ENCODE data around the gene METTL9. TPM values are rescaled to one million over a fixed set of nuclear protein-coding genes. Genes with fewer than 3 reads are reported as not detected.

METTL9 gene
- total and polyA plus RNA-seq, 9 of the 15 experiments (the other 6 are each of a cell fraction or from before 2014, with no cell fraction given) = 12.2 to 107 (median 79.1) TPM

DNA sequence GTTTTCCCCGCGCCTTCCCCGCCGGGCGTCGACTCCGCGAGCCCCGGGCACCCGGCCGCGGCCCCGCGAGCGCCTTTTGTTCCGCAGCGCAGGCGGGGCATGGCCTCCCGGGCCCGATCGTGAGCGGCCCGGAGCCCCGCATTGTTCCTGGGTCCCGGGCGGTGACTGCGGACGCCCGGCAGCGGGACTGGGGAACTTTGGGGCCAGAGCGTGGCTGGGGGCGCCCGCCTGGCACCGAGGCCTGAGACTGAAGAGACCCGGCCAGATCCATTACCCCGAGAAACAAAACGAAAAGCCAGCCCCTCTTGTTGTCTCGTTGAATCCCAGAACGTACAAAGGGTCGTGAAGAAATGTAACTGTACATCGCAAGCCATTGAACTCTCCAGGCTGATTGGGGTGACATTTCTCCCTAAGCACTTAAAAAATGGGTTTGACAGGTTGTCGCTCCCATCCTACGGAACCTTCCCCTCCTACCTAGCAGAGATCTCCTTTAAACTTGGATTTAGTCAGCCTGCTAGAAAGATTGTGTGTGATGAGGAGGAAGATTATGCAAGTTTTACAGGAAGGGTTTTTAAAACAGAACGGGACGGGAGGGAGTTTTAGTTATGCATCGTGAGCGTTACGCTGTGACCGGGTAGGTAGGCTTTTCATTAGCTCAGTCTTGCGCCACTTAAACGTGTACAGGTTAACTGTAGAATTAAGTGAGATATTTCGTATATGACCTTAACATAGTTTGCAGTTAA is 825 bp downstream of the METTL9 start (continued):
- TF ChIP-seq HNRNPLL (IDR thresholded peaks at IDR 0.05; ENCODE audit: low read depth, low read length, poor library complexity, severe bottlenecking) = peak; percentile 37
- no peak for TF ChIP-seq GATAD2A (IDR thresholded peaks at IDR 0.05)
- TF ChIP-seq RBBP5 (IDR thresholded peaks at IDR 0.05; ENCODE audit: borderline replicate concordance, insufficient read depth, low read length, poor library complexity, severe bottlenecking) = peak; percentile 70
- peak; percentile 82 for TF ChIP-seq CEBPB (tag; IDR thresholded peaks at IDR 0.05)
- TF ChIP-seq CHCHD3 (CRISPR knock-in tag; IDR thresholded peaks at IDR 0.05) = no peak
- TF ChIP-seq KLF13 (tag; IDR thresholded peaks at IDR 0.05; ENCODE audit: borderline replicate concordance, low read depth) = no peak
- no peak for TF ChIP-seq NFYB (IDR thresholded peaks at IDR 0.05; ENCODE audit: extremely low read depth, insufficient read length)
- TF ChIP-seq SAP30 (IDR thresholded peaks at IDR 0.05; ENCODE audit: borderline replicate concordance, insufficient read depth, low read depth, low read length, poor library complexity, severe bottlenecking) = peak; percentile 38
- TF ChIP-seq HDAC1 (IDR thresholded peaks at IDR 0.05) = peak in 1 of 2 experiments; percentile 55; a peak in 1 of 4 replicates
- TF ChIP-seq RAD51 (IDR thresholded peaks at IDR 0.05; ENCODE audit: borderline replicate concordance, low read depth) = no peak
- 0 out of 2 replicates have a peak, but pooled peaks have one; percentile 24 for TF ChIP-seq ELF4 (CRISPR knock-in tag; IDR thresholded peaks at IDR 0.05)
- TF ChIP-seq, protein P1, sequence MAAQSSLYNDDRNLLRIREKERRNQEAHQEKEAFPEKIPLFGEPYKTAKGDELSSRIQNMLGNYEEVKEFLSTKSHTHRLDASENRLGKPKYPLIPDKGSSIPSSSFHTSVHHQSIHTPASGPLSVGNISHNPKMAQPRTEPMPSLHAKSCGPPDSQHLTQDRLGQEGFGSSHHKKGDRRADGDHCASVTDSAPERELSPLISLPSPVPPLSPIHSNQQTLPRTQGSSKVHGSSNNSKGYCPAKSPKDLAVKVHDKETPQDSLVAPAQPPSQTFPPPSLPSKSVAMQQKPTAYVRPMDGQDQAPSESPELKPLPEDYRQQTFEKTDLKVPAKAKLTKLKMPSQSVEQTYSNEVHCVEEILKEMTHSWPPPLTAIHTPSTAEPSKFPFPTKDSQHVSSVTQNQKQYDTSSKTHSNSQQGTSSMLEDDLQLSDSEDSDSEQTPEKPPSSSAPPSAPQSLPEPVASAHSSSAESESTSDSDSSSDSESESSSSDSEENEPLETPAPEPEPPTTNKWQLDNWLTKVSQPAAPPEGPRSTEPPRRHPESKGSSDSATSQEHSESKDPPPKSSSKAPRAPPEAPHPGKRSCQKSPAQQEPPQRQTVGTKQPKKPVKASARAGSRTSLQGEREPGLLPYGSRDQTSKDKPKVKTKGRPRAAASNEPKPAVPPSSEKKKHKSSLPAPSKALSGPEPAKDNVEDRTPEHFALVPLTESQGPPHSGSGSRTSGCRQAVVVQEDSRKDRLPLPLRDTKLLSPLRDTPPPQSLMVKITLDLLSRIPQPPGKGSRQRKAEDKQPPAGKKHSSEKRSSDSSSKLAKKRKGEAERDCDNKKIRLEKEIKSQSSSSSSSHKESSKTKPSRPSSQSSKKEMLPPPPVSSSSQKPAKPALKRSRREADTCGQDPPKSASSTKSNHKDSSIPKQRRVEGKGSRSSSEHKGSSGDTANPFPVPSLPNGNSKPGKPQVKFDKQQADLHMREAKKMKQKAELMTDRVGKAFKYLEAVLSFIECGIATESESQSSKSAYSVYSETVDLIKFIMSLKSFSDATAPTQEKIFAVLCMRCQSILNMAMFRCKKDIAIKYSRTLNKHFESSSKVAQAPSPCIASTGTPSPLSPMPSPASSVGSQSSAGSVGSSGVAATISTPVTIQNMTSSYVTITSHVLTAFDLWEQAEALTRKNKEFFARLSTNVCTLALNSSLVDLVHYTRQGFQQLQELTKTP (IDR thresholded peaks at IDR 0.05; ENCODE audit: low read depth in 1 of 2, partially characterized antibody in 2 of 2) = peak in 1 of 2 experiments; percentile 27
- no peak for TF ChIP-seq RCOR1 (IDR thresholded peaks at IDR 0.05; ENCODE audit: borderline replicate concordance in 1 of 2, low read depth in 2 of 2, low read length in 2 of 2)
- TF ChIP-seq MEIS2 (IDR thresholded peaks at IDR 0.05; ENCODE audit: partially characterized antibody) = peak; percentile 39
- TF ChIP-seq JUND (IDR thresholded peaks at IDR 0.05; ENCODE audit: borderline replicate concordance, low read depth, low read length) = no peak
- 0 out of 3 replicates have a peak, but pooled peaks have one; percentile 15 for TF ChIP-seq JUND (tag; IDR thresholded peaks at IDR 0.05; ENCODE audit: borderline replicate concordance, low read depth, low read length)

All from K562 (cell line).